HepG2 (cell line): ENCODE measurements around the gene DPEP3.

Experiments
- AGO2 ChIP-seq: fragments of 200-400 bp; formaldehyde crosslinking; optimal IDR thresholded peaks from 2 replicates; pipeline ENCODE3; 2017; ENCODE audit warnings: mild to moderate bottlenecking, low read depth, low read length, moderate library complexity
- RELA ChIP-seq: sonication (generic); formaldehyde crosslinking; IDR thresholded peaks from 2 replicates; pipeline ENCODE4 v1.4.0; 2020; ENCODE audit warnings: missing genetic modification reagents
- TF ChIP-seq, protein P1 (sequence below): sonication (generic); formaldehyde crosslinking; IDR thresholded peaks from 2 replicates; pipeline ENCODE4 v1.4.0; 2020; ENCODE audit warnings: low read depth, mild to moderate bottlenecking, missing genetic modification reagents
- TF ChIP-seq, protein P2 (sequence below): sonication (generic); formaldehyde crosslinking; IDR thresholded peaks from 2 replicates; pipeline ENCODE4 v1.4.0; 2020; ENCODE audit warnings: low read depth, missing genetic modification reagents
- TF ChIP-seq, protein P3 (sequence below): sonication (generic); formaldehyde crosslinking; IDR thresholded peaks from 2 replicates; pipeline ENCODE4 v1.5.1; 2020; ENCODE audit warnings: mild to moderate bottlenecking, missing genetic modification reagents, moderate library complexity

DNA sequence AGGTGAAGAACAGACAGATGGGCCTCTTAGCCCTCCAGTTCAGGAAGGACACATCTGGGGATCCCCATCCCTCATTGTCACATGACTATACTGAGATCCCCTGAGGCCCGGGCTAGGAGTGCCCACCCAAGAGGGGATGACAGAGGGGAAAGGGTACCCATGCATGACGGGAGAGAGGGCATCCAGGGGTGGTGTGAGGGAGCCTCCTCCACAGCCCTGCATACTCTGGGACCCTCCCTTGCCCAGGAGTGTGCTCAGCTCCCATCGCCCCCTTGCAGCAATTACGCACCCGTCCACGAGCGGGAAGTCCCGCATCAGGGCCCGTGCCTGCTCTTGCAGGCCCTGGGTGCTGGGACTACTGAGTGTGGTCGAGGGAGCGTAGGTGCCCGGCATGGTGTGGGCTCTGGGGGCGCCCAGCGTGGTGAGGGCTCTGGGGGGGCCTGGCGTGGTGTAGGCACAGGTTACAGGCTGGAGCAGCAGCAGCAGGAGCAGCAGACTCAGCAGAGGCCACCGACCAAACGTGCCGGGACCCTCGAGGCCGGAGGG lies 12.4 kb upstream of the DPEP3 start:
- TF ChIP-seq, protein P1, sequence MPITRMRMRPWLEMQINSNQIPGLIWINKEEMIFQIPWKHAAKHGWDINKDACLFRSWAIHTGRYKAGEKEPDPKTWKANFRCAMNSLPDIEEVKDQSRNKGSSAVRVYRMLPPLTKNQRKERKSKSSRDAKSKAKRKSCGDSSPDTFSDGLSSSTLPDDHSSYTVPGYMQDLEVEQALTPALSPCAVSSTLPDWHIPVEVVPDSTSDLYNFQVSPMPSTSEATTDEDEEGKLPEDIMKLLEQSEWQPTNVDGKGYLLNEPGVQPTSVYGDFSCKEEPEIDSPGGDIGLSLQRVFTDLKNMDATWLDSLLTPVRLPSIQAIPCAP (CRISPR knock-in tag): no peak
- TF ChIP-seq AGO2 (no peak), RELA (no peak)
- TF ChIP-seq, protein P2, sequence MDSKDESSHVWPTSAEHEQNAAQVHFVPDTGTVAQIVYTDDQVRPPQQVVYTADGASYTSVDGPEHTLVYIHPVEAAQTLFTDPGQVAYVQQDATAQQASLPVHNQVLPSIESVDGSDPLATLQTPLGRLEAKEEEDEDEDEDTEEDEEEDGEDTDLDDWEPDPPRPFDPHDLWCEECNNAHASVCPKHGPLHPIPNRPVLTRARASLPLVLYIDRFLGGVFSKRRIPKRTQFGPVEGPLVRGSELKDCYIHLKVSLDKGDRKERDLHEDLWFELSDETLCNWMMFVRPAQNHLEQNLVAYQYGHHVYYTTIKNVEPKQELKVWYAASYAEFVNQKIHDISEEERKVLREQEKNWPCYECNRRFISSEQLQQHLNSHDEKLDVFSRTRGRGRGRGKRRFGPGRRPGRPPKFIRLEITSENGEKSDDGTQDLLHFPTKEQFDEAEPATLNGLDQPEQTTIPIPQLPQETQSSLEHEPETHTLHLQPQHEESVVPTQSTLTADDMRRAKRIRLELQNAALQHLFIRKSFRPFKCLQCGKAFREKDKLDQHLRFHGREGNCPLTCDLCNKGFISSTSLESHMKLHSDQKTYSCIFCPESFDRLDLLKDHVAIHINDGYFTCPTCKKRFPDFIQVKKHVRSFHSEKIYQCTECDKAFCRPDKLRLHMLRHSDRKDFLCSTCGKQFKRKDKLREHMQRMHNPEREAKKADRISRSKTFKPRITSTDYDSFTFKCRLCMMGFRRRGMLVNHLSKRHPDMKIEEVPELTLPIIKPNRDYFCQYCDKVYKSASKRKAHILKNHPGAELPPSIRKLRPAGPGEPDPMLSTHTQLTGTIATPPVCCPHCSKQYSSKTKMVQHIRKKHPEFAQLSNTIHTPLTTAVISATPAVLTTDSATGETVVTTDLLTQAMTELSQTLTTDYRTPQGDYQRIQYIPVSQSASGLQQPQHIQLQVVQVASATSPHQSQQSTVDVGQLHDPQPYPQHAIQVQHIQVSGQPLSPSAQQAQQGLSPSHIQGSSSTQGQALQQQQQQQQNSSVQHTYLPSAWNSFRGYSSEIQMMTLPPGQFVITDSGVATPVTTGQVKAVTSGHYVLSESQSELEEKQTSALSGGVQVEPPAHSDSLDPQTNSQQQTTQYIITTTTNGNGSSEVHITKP (CRISPR knock-in tag): no peak
- TF ChIP-seq, protein P3, sequence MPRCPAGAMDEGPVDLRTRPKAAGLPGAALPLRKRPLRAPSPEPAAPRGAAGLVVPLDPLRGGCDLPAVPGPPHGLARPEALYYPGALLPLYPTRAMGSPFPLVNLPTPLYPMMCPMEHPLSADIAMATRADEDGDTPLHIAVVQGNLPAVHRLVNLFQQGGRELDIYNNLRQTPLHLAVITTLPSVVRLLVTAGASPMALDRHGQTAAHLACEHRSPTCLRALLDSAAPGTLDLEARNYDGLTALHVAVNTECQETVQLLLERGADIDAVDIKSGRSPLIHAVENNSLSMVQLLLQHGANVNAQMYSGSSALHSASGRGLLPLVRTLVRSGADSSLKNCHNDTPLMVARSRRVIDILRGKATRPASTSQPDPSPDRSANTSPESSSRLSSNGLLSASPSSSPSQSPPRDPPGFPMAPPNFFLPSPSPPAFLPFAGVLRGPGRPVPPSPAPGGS: no peak
